ENCODE data around the gene PFKFB4. TPM values are rescaled to one million over a fixed set of nuclear protein-coding genes. Genes with fewer than 3 reads are reported as not detected.
A peak's percentile ranks its signal among the peaks of the same experiment; 100 is the strongest.

PFKFB4 gene
- total and polyA plus RNA-seq, 10 of the 15 experiments (the other 5 are each of a cell fraction or from before 2014, with no cell fraction given), result 0.37 to 89.1 (median 5.2) TPM

DNA sequence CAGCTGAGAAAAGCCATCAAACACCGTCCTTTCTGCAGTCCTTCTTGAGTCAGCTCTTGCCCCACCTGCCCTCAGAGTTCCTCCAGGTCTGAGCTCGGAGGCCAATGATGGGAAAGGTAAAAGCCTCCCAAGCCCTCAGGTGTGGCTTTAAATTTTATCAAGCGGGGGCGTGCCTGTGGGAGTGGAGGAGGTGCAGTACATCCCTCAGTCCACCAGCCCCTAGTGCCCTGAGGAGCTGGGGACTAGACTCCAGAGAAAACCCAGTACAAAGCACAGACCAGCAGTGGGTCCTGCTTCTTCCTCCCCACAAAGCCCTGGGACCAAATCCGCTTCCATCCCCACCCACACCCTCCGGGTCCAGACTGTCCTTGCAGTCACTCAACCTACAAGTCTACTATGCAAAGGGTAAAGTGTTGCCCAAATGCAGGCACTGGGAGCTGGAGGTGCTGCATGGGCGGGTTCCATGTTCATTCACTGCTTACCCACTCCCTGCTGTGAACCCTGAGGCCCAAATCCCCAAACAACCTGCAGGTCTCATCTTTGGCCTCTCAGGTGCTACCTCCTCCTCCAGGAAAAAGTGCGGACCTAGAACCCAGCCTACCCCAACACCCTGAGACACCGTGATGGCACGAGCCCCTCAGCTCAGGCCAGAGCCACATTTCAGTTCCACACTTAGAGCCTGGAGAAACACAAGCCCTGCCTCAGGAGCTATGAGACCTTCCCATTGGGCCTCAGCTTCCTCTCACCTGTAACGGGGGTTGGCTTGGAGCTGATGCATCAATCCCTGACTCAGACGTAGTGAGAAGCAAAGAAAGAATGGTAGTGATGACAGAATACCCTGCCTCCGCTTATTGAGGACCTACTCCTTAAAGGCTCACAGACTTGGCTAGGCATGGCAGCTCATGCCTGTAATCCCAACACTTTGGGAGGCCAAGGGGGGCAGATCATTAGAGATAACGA is 2.4 kb downstream of the PFKFB4 start:
- intact Hi-C loops (cut with micrococcal nuclease; ENCODE audit: unreplicated experiment), result no loop called here
- FAIRE-seq (no peak), ATAC-seq (no peak), DNase-seq (ENCODE audit: low read depth, low spot score) (no peak)
- 72% methylated on average over 14 of the region's 14 CpGs for WGBS (ENCODE audit: insufficient coverage, insufficient replicate concordance, low lambda C conversion rate, missing lambda C conversion rate)
- ChIA-PET CTCF (interaction anchor here (0.8 to 16.3 kb wide), 6 partner anchors 9 to 153 kb away, joined by 3 to 239 read pairs (median 28); partner anchors contain the start of genes CCDC51, SLC26A6 and TMA7), POLR2A (interaction anchor here (0.6 to 2.2 kb wide), 5 partner anchors 45 to 114 kb away, joined by 3 to 11 read pairs (median 8); partner anchors contain the start of genes CCDC51 and TMA7), SMC1A (ENCODE audit: uncharacterized antibody, unreplicated experiment) (interaction anchor here (0.6 to 1.9 kb wide), 8 partner anchors 9 to 1025 kb away, joined by 3 to 6 read pairs (median 4); partner anchors contain the start of gene UCN2), RAD21 (ENCODE audit: unreplicated experiment) (interaction anchor here (0.6 to 6.8 kb wide), 4 partner anchors 57 to 118 kb away, joined by 6 to 32 read pairs (median 10); partner anchors contain the start of gene SLC26A6)
- Histone ChIP-seq H3K9me3 (replicated peaks; ENCODE audit: control insufficient read depth, insufficient read depth, low read length) (no peaks in the 10 kb centered on the region), H4K20me1 (ENCODE audit: control insufficient read depth, insufficient read depth) (peaks cover 2% of the 10 kb centered on the region; the same call in 1 of the 2 replicates), H2AFZ (ENCODE audit: control insufficient read depth, low read depth, low read length) (no peak overlapping the region), H3K4me2 (ENCODE audit: control insufficient read depth, insufficient read depth) (peak overlapping the region; percentile 49), H3K79me2 (ENCODE audit: control insufficient read depth, insufficient read depth, low read length) (peaks cover 53% of the 10 kb centered on the region), H3K27ac (ENCODE audit: control insufficient read depth, insufficient read depth) (no peak overlapping the region), H3K4me3 (peak overlapping the region; percentile 91), H3K27me3 (replicated peaks in 1 of 2; ENCODE audit: control insufficient read depth in 2 of 2, insufficient read depth in 2 of 2, low read length in 1 of 2) (no peaks in the 10 kb centered on the region), H3K36me3 (ENCODE audit: control insufficient read depth in 2 of 2, insufficient read depth in 2 of 2, low read length in 1 of 2) (peaks cover 0 to 23% of the 10 kb centered on the region in 2 experiments; a peak in 3 of 4 replicates), H3K4me1 (ENCODE audit: control insufficient read depth, insufficient read depth, low read length) (peaks cover 25% of the 10 kb centered on the region), H3K9ac (ENCODE audit: control insufficient read depth, insufficient read depth, low read length) (no peak overlapping the region; the same call in 1 of the 2 replicates)
- in situ Hi-C loops (cut with MboI), result no loop called here
- TSS peak; percentile 42 for BruUV-seq (replicated peaks)
- 0 out of 2 replicates have a peak, but pooled peaks have one; percentile 5 for TF ChIP-seq WRNIP1 (IDR thresholded peaks at IDR 0.05; ENCODE audit: borderline replicate concordance, low read depth, low read length)
- TF ChIP-seq, protein P1, sequence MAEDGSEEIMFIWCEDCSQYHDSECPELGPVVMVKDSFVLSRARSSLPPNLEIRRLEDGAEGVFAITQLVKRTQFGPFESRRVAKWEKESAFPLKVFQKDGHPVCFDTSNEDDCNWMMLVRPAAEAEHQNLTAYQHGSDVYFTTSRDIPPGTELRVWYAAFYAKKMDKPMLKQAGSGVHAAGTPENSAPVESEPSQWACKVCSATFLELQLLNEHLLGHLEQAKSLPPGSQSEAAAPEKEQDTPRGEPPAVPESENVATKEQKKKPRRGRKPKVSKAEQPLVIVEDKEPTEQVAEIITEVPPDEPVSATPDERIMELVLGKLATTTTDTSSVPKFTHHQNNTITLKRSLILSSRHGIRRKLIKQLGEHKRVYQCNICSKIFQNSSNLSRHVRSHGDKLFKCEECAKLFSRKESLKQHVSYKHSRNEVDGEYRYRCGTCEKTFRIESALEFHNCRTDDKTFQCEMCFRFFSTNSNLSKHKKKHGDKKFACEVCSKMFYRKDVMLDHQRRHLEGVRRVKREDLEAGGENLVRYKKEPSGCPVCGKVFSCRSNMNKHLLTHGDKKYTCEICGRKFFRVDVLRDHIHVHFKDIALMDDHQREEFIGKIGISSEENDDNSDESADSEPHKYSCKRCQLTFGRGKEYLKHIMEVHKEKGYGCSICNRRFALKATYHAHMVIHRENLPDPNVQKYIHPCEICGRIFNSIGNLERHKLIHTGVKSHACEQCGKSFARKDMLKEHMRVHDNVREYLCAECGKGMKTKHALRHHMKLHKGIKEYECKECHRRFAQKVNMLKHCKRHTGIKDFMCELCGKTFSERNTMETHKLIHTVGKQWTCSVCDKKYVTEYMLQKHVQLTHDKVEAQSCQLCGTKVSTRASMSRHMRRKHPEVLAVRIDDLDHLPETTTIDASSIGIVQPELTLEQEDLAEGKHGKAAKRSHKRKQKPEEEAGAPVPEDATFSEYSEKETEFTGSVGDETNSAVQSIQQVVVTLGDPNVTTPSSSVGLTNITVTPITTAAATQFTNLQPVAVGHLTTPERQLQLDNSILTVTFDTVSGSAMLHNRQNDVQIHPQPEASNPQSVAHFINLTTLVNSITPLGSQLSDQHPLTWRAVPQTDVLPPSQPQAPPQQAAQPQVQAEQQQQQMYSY (CRISPR knock-in tag; IDR thresholded peaks at IDR 0.05), result no peak
- no peak for TF ChIP-seq TCF3 (IDR thresholded peaks at IDR 0.05; ENCODE audit: borderline replicate concordance, insufficient read depth, low read depth, low read length)
